WI38 (cell line): ENCODE measurements around the gene GRIK4.

Experiments
- H3K4me3 ChIP-seq: 2 replicates; pipeline ENCODE4 v1.5.1; 2011; ENCODE audit warnings: low read depth, mild to moderate bottlenecking, control low read depth, low read length
- CTCF ChIP-seq: IDR thresholded peaks from 2 replicates; pipeline ENCODE4 v1.5.1; 2012; ENCODE audit warnings: low read depth, mild to moderate bottlenecking, control low read depth, low read length

The GRIK4 gene

GRCh38 chr11:120775986-120776951, 264.7 kb downstream of the GRIK4 start:
- no peak overlapping the region for H3K4me3 ChIP-seq
- TF ChIP-seq CTCF = no peak

GRCh38 chr11:120778685-120779490, 267.3 kb downstream of the GRIK4 start:
- H3K4me3 ChIP-seq = no peak overlapping the region
- no peak for TF ChIP-seq CTCF

GRCh38 chr11:120780239-120780638, 268.7 kb downstream of the GRIK4 start:
- TF ChIP-seq CTCF = no peak
- H3K4me3 ChIP-seq = no peak overlapping the region

- TF ChIP-seq CTCF = no peak
- H3K4me3 ChIP-seq = no peak overlapping the region
Observed at GRCh38 chr11:120781486-120782120, 270.1 kb downstream of the GRIK4 start.

GRCh38 chr11:120784566-120785251, 273.2 kb downstream of the GRIK4 start:
- TF ChIP-seq CTCF = no peak
- no peak overlapping the region for H3K4me3 ChIP-seq

- no peak for TF ChIP-seq CTCF
- H3K4me3 ChIP-seq = no peak overlapping the region
Observed at GRCh38 chr11:120785576-120785975, 274.0 kb downstream of the GRIK4 start.
